DOHH2 (cell line): Measurements from ENCODE around the gene GFRA1.

ENCODE experiments used
- H3F3A ChIP-seq: fragments of 200-600 bp; sonication (generic), shearing (Covaris generic); 2 replicates; pipeline ENCODE4 v1.6.0; 2016; ENCODE audit warnings: antibody characterized with exemption, mild to moderate bottlenecking; ENCODE audit not compliant: control insufficient read depth, insufficient read depth
- H3K27ac ChIP-seq: fragments of 200-600 bp; sonication (generic); 2 replicates; pipeline ENCODE4 v1.5.1; 2014; ENCODE audit warnings: low read depth, mild to moderate bottlenecking, low read length, moderate library complexity
- H3K27me3 ChIP-seq: fragments of 200-600 bp; sonication (generic); 2 replicates; pipeline ENCODE4 v1.6.1; 2014; ENCODE audit warnings: mild to moderate bottlenecking, low read length, mixed read lengths; ENCODE audit not compliant: control insufficient read depth
- H3K36me3 ChIP-seq: fragments of 200-600 bp; sonication (generic); 2 replicates; pipeline ENCODE4 v1.6.1; 2014; ENCODE audit warnings: mild to moderate bottlenecking, low read length, moderate library complexity, mixed read lengths; ENCODE audit not compliant: control insufficient read depth
- H3K4me1 ChIP-seq: fragments of 200-600 bp; sonication (generic); 2 replicates; pipeline ENCODE4 v1.6.1; 2014; ENCODE audit warnings: mild to moderate bottlenecking, low read length, mixed read lengths; ENCODE audit not compliant: control insufficient read depth
- H3K4me2 ChIP-seq: fragments of 200-600 bp; sonication (generic); 2 replicates; pipeline ENCODE4 v1.6.0; 2014; ENCODE audit warnings: mild to moderate bottlenecking, low read length, moderate library complexity
- H3K4me3 ChIP-seq: fragments of 200-600 bp; sonication (generic); 2 replicates; pipeline ENCODE4 v1.5.1; 2014; ENCODE audit warnings: mild to moderate bottlenecking, low read length, mixed read lengths
- H3K79me2 ChIP-seq: fragments of 200-600 bp; sonication (generic); 2 replicates; pipeline ENCODE4 v1.6.1; 2014; ENCODE audit warnings: mild to moderate bottlenecking, low read length, mixed read lengths; ENCODE audit not compliant: control insufficient read depth
- H3K9me2 ChIP-seq: fragments of 200-600 bp; sonication (generic); replicated peaks from 2 replicates; pipeline ENCODE4 v1.6.1; 2014; ENCODE audit warnings: mild to moderate bottlenecking, low read length, mixed read lengths; ENCODE audit not compliant: control insufficient read depth
- H3K9me3 ChIP-seq: fragments of 200-600 bp; sonication (generic); 2 replicates; pipeline ENCODE4 v1.6.1; 2014; ENCODE audit warnings: antibody characterized with exemption, low read length, mixed read lengths; ENCODE audit not compliant: control insufficient read depth, insufficient read depth
- H4K20me1 ChIP-seq: fragments of 200-600 bp; sonication (generic); 2 replicates; pipeline ENCODE4 v1.6.0; 2014; ENCODE audit warnings: low read depth, mild to moderate bottlenecking, antibody characterized with exemption, low read length, moderate library complexity; ENCODE audit not compliant: control insufficient read depth, insufficient read depth
- CTCF ChIP-seq: fragments of 200-600 bp; sonication (generic); IDR thresholded peaks from one replicate; pipeline ENCODE4 v1.5.1; 2014; ENCODE audit warnings: antibody characterized with exemption, mild to moderate bottlenecking, low read depth, low read length; ENCODE audit not compliant: poor library complexity, severe bottlenecking
- EZH2phosphoT487 ChIP-seq: fragments of 200-600 bp; sonication (generic); IDR thresholded peaks from 2 replicates; pipeline ENCODE4 v1.6.1; 2017; ENCODE audit warnings: borderline replicate concordance, mild to moderate bottlenecking, antibody characterized with exemption, low read length, moderate library complexity, mixed read lengths

Gene GFRA1

DNA sequence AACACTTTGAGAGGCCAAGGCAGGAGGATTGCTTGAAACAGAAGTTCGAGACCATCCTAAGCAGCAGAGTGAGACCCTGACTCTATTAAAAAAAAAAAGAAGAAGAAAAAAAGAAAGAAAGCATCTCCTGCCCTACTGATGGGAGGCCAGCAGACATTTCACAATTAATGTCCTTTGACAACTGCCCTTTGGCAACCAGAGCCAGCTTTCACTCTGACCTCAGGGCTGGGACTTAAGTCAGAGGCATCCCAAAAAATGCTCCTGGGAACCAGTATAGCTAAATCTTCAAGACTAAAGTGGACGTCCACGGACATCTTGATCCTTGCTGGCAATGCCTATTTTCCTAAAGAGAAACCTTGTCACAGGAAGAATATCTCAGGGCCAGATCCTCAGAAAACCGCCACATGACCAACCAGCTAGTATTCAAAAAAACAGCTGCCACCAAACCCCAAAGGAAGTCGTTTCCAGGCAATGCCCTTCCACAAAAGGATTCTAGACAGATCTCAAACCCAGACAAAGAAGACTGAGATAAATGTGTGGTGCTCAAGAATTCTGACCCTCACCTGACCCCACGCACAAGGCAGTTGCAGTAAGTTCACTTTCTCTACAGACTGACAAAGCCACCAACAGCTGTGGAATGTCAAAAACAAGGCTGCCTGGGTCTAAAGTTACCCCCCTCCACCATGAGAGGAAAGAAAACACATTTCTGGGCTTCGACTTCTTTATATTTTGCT, 18.4 kb downstream of the GFRA1 start:
- Histone ChIP-seq H3K27ac (no peak overlapping the region), H3K27me3 (no peaks in the 10 kb centered on the region), H3K9me3 (no peaks in the 10 kb centered on the region; the same call in 1 of the 2 replicates), H3K4me2 (no peak overlapping the region), H3K36me3 (no peaks in the 10 kb centered on the region), H3K4me3 (no peak overlapping the region), H3K9me2 (no peaks in the 10 kb centered on the region), H3K4me1 (no peaks in the 10 kb centered on the region), H3F3A (no peaks in the 10 kb centered on the region), H4K20me1 (no peaks in the 10 kb centered on the region), H3K79me2 (no peaks in the 10 kb centered on the region)
- no peak for TF ChIP-seq EZH2phosphoT487
- TF ChIP-seq CTCF = no peak

GRCh38 chr10:116253716-116254115, 19.3 kb downstream of the GFRA1 start:
- no peak for TF ChIP-seq EZH2phosphoT487
- no peak for TF ChIP-seq CTCF
- Histone ChIP-seq H3K36me3 (no peaks in the 10 kb centered on the region), H3K4me1 (no peaks in the 10 kb centered on the region), H3K9me2 (no peaks in the 10 kb centered on the region), H3K4me3 (no peak overlapping the region), H3K27ac (no peak overlapping the region), H3K27me3 (no peaks in the 10 kb centered on the region), H3K9me3 (no peaks in the 10 kb centered on the region; the same call in 1 of the 2 replicates), H3K79me2 (no peaks in the 10 kb centered on the region), H3F3A (no peaks in the 10 kb centered on the region), H3K4me2 (no peak overlapping the region), H4K20me1 (no peaks in the 10 kb centered on the region)

DNA sequence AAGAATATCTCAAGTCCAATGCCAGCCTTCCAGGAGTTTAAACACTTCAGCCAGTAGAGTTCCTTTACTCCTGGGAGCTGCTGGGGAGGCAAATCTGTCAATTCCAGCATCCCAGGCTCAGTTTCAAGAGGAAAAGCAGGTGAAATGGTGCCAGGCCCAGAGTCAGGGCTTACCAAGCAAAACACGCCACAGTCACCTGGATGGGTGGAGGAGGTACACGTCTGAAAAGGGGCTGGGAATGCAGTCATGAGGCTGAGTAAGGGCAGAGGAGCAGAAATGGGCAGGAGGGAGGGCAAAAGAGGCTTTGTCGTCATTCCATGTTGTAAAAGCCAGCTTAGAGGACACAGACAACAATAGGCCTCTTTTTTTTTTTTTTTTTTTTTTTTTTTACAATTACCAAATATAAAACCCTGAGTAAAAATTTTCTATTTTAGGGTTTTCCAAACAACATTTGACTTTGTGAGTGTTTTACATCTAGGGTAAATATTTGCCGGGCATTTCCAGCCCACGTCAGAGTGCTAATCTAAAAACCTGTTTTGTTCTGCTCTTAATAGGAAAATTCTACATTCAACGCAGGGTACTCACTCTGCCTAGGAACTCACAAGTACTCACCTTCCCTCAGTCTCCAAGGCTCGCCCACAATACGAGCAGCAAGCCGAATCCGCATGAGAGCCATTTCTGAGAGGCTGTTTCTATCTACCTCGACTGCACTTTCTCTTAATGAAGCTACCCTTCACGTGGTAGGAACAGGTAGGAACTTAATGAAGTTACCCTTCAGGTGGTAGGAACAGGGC, 21.2 kb downstream of the GFRA1 start:
- Histone ChIP-seq H3F3A (no peaks in the 10 kb centered on the region), H3K79me2 (no peaks in the 10 kb centered on the region), H3K36me3 (no peaks in the 10 kb centered on the region), H3K4me1 (no peaks in the 10 kb centered on the region), H3K9me2 (no peaks in the 10 kb centered on the region), H3K27ac (no peak overlapping the region), H3K27me3 (no peaks in the 10 kb centered on the region), H3K9me3 (no peaks in the 10 kb centered on the region; the same call in 1 of the 2 replicates), H3K4me2 (no peak overlapping the region), H4K20me1 (no peaks in the 10 kb centered on the region), H3K4me3 (no peak overlapping the region)
- TF ChIP-seq CTCF (no peak), EZH2phosphoT487 (no peak)
